ENCODE results near the gene SNCAIP.
"Not testable (repeated sequence)": the region's sequence is repeated elsewhere in the genome, so short reads cannot be mapped to it uniquely, and the experiment has no call there.

SNCAIP gene

GRCh38 chr5:122316656-122317055, 4.6 kb downstream of the SNCAIP start:
- DNase-seq, result no peak

GRCh38 chr5:122319897-122320296, 7.9 kb downstream of the SNCAIP start:
- DNase-seq, result no peak

GRCh38 chr5:122321921-122322320, 9.9 kb downstream of the SNCAIP start:
- no peak for DNase-seq

- DNase-seq, result no peak
Observed at GRCh38 chr5:122322801-122323548, 10.9 kb downstream of the SNCAIP start.

- DNase-seq, result no peak
Observed at GRCh38 chr5:122323738-122324137, 11.7 kb downstream of the SNCAIP start.

- no peak for DNase-seq
Observed at GRCh38 chr5:122327110-122327509, 15.1 kb downstream of the SNCAIP start.

GRCh38 chr5:122330881-122331280, 18.8 kb downstream of the SNCAIP start:
- no peak for DNase-seq

- DNase-seq, result no peak
Observed at GRCh38 chr5:122332599-122333555, 20.8 kb downstream of the SNCAIP start.

GRCh38 chr5:122333564-122333963, 21.5 kb downstream of the SNCAIP start:
- no peak for DNase-seq

GRCh38 chr5:122339591-122339990, 27.6 kb downstream of the SNCAIP start:
- DNase-seq, result no peak

- DNase-seq, result no peak
Observed at GRCh38 chr5:122341087-122341486, 29.1 kb downstream of the SNCAIP start.

- no peak for DNase-seq
Observed at GRCh38 chr5:122342256-122342655, 30.2 kb downstream of the SNCAIP start.

GRCh38 chr5:122346897-122347581, 35.0 kb downstream of the SNCAIP start:
- no peak for DNase-seq

GRCh38 chr5:122350496-122350895, 38.5 kb downstream of the SNCAIP start:
- DNase-seq, result no peak

- no peak for DNase-seq
Observed at GRCh38 chr5:122351416-122352157, 39.5 kb downstream of the SNCAIP start.

- no peak for DNase-seq
Observed at GRCh38 chr5:122352331-122352730, 40.3 kb downstream of the SNCAIP start.

- not testable (repeated sequence) for DNase-seq
Observed at GRCh38 chr5:122353361-122353760, 41.3 kb downstream of the SNCAIP start.

GRCh38 chr5:122354293-122354692, 42.3 kb downstream of the SNCAIP start:
- no peak for DNase-seq

- no peak for DNase-seq
Observed at GRCh38 chr5:122355324-122355723, 43.3 kb downstream of the SNCAIP start.

GRCh38 chr5:122356855-122357254, 44.8 kb downstream of the SNCAIP start:
- no peak for DNase-seq

GRCh38 chr5:122358372-122358979, 46.4 kb downstream of the SNCAIP start:
- DNase-seq, result no peak

GRCh38 chr5:122362361-122362760, 50.3 kb downstream of the SNCAIP start:
- DNase-seq, result no peak
